Measurements from ENCODE around the gene MGME1. TPM values are rescaled to one million over a fixed set of nuclear protein-coding genes. Genes with fewer than 3 reads are reported as not detected.

Gene MGME1
- total and polyA plus RNA-seq, 9 of the 15 experiments (the other 6 are each of a cell fraction or from before 2014, with no cell fraction given) = 13.4 to 45.1 (median 30.6) TPM

- no peak for TF ChIP-seq OTX1 (CRISPR knock-in tag; IDR thresholded peaks at IDR 0.05)
- no peak for TF ChIP-seq NCOA6 (IDR thresholded peaks at IDR 0.05)
- TF ChIP-seq ZNF133 (CRISPR knock-in tag; IDR thresholded peaks at IDR 0.05) = no peak
Observed at GRCh38 chr20:18006684-18007083, 37.9 kb downstream of the MGME1 start (continued).

DNA sequence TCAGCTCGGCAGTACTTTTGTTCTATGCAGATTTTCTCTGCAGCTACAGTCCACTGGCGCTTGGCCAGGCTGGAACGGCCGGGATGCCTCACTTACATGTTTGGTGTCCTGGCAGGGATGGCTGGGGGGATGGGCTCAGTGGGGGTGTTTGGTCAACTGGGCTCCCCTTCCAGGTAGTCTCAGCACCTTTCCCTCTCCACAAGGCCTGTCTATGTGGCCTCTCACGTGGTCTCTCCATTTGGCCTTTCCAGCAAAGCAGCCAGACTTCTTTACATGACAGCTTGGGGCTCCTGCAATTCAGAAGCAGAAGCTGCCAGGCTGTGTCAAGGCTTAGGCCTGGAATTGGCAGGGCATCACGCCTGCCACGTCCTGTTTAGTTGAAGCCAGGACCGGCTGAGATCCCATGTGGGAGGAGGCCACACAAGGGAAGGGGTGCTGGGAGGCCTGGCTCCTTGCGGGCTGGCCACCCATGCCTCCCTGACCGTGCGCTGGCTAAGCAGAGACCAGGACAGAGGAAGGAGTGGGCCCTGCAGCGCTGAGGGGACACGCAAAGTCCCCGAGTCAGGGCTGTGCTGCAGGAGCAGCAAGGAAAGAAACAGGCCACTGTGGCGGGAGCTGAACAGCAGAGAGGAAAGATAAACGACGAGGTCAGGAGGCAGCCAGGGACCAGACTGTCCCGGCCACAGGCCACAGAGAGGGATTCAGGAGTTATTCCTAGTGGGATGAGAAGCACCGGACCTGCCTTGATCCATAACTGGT lies 38.9 kb downstream of the MGME1 start:
- in situ Hi-C loops (cut with MboI) (no loop called here), intact Hi-C loops (cut with micrococcal nuclease) (no loop called here)
- no peak overlapping the region for H3K4me3 ChIP-seq
- ChIA-PET POLR2A (no interaction called here), CTCF (ENCODE audit: low intra/inter-chr PET ratio) (no interaction called here)
- H4K20me1 ChIP-seq (replicated peaks; ENCODE audit: control insufficient read depth, insufficient read depth, low read length) = no peaks in the 10 kb centered on the region
- H3K27ac ChIP-seq (ENCODE audit: extremely low read depth, low read depth, low read length) = no peak overlapping the region
- DNase-seq (ENCODE audit: extremely low read depth in 1 of 4, low spot score in 3 of 4) (no peak), ATAC-seq (no peak), FAIRE-seq (no peak)
- no peak for TF ChIP-seq TRIM25 (IDR thresholded peaks at IDR 0.05; ENCODE audit: borderline replicate concordance)
- no peak for TF ChIP-seq EP400 (IDR thresholded peaks at IDR 0.05)
- TF ChIP-seq TSHZ1 (CRISPR knock-in tag; IDR thresholded peaks at IDR 0.05) = no peak
- TF ChIP-seq HDGF (IDR thresholded peaks at IDR 0.05) = no peak
- no peak for TF ChIP-seq HOMEZ (CRISPR knock-in tag; IDR thresholded peaks at IDR 0.05)
- no peak for TF ChIP-seq GATAD2A (IDR thresholded peaks at IDR 0.05)
- TF ChIP-seq PRPF4 (IDR thresholded peaks at IDR 0.05; ENCODE audit: insufficient read depth, low read depth, low read length, poor library complexity, severe bottlenecking) = no peak
- no peak for TF ChIP-seq PTBP1 (IDR thresholded peaks at IDR 0.05; ENCODE audit: low read depth, low read length)
- no peaks in the 10 kb centered on the region for H3K79me2 ChIP-seq (ENCODE audit: control insufficient read depth, insufficient read depth, low read length)
- no peak overlapping the region for H2AFZ ChIP-seq (ENCODE audit: low read depth, low read length)
- H3K9ac ChIP-seq (ENCODE audit: insufficient read depth in 1 of 2, low read depth in 2 of 2, low read length in 2 of 2) = peak overlapping the region in 1 of 2 experiments; percentile 64; a peak in 2 of 4 replicates
- H3K9me3 ChIP-seq (replicated peaks; ENCODE audit: control insufficient read depth, insufficient read depth, low read depth, low read length) = no peaks in the 10 kb centered on the region
- 29% methylated on average over 16 of the region's 19 CpGs for WGBS (ENCODE audit: insufficient coverage, low coverage, missing lambda C conversion rate)
- no peaks in the 10 kb centered on the region for H3K36me3 ChIP-seq (ENCODE audit: control insufficient read depth, insufficient read depth, low read length)
- H3K4me2 ChIP-seq (ENCODE audit: insufficient read depth, low read length) = no peak overlapping the region
- BruUV-seq (replicated peaks) = no TSS peak
- H3K27me3 ChIP-seq (ENCODE audit: control insufficient read depth in 2 of 2, insufficient read depth in 2 of 2, low read length in 2 of 2) = no peaks in the 10 kb centered on the region
- H3K9me1 ChIP-seq (ENCODE audit: control insufficient read depth, insufficient read depth, low read length) = no peaks in the 10 kb centered on the region
- peaks cover 0 to 9% of the 10 kb centered on the region in 2 experiments; a peak in 2 of 5 replicates for H3K4me1 ChIP-seq (replicated peaks in 1 of 2; ENCODE audit: control insufficient read depth in 2 of 2, insufficient read depth in 2 of 2, low read length in 2 of 2)
